ENCODE measurements around the gene TMEM116.

DNA sequence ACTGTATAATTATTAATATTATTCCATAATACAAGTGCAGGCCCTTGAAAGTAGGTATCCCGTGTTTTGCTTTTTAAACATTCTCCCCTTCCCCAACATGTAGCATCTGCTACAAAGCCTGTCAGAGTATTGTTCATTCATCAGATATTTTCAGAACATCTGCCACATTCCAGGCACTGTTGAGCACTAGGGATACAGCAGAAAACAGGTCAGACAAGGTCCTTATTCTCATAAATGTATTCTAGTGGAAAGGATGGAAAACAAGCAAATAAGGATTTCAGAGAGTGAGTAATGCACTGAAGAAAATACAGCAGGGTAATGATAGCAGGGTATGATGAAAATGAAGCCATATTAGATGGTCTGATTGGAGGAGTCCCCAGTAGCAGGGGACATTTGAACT, 4.1 kb upstream of the TMEM116 start:
- TF ChIP-seq, protein P1, sequence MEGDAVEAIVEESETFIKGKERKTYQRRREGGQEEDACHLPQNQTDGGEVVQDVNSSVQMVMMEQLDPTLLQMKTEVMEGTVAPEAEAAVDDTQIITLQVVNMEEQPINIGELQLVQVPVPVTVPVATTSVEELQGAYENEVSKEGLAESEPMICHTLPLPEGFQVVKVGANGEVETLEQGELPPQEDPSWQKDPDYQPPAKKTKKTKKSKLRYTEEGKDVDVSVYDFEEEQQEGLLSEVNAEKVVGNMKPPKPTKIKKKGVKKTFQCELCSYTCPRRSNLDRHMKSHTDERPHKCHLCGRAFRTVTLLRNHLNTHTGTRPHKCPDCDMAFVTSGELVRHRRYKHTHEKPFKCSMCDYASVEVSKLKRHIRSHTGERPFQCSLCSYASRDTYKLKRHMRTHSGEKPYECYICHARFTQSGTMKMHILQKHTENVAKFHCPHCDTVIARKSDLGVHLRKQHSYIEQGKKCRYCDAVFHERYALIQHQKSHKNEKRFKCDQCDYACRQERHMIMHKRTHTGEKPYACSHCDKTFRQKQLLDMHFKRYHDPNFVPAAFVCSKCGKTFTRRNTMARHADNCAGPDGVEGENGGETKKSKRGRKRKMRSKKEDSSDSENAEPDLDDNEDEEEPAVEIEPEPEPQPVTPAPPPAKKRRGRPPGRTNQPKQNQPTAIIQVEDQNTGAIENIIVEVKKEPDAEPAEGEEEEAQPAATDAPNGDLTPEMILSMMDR (IDR thresholded peaks at IDR 0.05; ENCODE audit: extremely low read depth in 1 of 2, insufficient read depth in 1 of 2, low read depth in 1 of 2, low read length in 2 of 2) = no peak
- no peak for TF ChIP-seq POLR2AphosphoS5 (IDR thresholded peaks at IDR 0.05; ENCODE audit: insufficient read depth, low read depth, low read length)
- no peak for TF ChIP-seq EZH2 (IDR thresholded peaks at IDR 0.05; ENCODE audit: borderline replicate concordance, low read depth, low read length, severe bottlenecking)
- TF ChIP-seq POLR2A (IDR thresholded peaks at IDR 0.05; ENCODE audit: low read depth, low read length) = no peak
- TF ChIP-seq FOS (IDR thresholded peaks at IDR 0.05; ENCODE audit: borderline replicate concordance, insufficient read depth, low read length) = no peak
- TF ChIP-seq MYC (IDR thresholded peaks at IDR 0.05; ENCODE audit: low read depth, low read length) = no peak
- TF ChIP-seq GATA2 (IDR thresholded peaks at IDR 0.05; ENCODE audit: insufficient read depth, insufficient read length, low read depth, low read length) = no peak
- TF ChIP-seq, protein P2, sequence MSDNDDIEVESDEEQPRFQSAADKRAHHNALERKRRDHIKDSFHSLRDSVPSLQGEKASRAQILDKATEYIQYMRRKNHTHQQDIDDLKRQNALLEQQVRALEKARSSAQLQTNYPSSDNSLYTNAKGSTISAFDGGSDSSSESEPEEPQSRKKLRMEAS (IDR thresholded peaks at IDR 0.05; ENCODE audit: insufficient read depth, insufficient read length) = no peak

Measured in endothelial cell of umbilical vein (primary cell).